Measurements from ENCODE around the gene MCOLN1.

MCOLN1 gene

GRCh38 chr19:7513809-7514642 is 8.4 kb upstream of the MCOLN1 start:
- H3K4me3 Mint-ChIP-seq = no peak overlapping the region
- no peaks in the 10 kb centered on the region for H3K9me3 Mint-ChIP-seq
- H3K4me1 Mint-ChIP-seq = peaks cover 13% of the 10 kb centered on the region
- H3K27me3 Mint-ChIP-seq = peaks cover 4% of the 10 kb centered on the region
- ATAC-seq = no peak
- H3K27ac Mint-ChIP-seq = no peak overlapping the region
- DNase-seq = no peak
- no peaks in the 10 kb centered on the region for H3K36me3 Mint-ChIP-seq (ENCODE audit: low read depth)

DNA sequence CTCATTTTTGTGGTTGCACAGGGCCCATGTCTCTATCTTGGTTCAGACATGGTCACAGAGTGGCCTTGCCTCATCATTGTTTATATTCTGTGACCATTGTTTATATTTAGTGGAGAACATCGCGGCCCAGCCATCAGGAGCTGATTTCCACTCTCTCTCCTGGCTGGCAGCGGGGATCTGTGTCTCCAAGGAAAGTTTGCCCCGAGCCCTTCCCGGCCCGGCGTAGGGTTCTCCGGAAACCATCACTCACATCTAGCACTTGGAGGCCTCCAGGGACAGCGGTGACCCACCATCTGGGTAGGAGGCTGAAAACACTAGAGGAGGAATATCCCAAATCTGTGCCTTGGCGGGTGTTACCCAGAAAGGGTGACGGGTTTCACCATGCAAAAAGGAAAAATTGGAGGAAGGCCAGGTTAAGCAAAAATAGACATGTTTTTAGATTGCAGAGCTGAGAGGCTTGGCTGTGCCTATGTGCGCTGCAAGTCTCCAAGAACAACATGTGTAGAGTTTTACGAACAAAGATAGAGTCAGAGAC is 7.2 kb upstream of the MCOLN1 start:
- ATAC-seq (no peak), DNase-seq (no peak)
- Mint-ChIP-seq H3K27ac (peak overlapping the region; percentile 87), H3K4me3 (peak overlapping the region; percentile 82), H3K4me1 (peaks cover 13% of the 10 kb centered on the region), H3K9me3 (no peaks in the 10 kb centered on the region), H3K36me3 (ENCODE audit: low read depth) (no peaks in the 10 kb centered on the region), H3K27me3 (peaks cover 4% of the 10 kb centered on the region)

DNA sequence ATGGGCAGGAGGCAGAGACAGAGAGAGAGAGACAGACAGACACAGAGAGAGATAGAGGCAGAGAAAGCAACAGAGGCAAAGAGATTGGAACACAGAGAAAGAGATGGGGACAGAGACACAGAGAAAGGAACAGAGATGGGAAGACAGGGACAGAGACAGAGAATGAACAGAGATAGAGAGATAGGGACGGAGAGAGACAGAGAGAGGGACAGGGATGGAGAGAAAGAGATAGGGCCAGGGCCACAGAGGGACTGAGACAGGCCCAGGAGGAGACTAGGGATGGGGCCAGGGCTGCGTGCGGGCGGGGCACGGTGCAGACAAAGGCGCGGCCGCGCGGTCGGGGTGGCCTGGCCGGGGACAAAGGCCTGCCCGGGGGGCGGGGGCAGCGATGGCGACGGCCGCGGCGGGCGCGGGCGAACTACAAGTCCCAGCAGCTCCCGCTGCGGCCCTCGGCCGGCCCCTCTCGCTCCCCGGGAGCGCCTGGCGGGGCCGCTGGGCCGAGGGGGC is 6.7 kb upstream of the MCOLN1 start, which contains the start of gene ZNF358:
TSS of gene ZNF358 (plus strand) at position 459 of the 507 bp plus-strand sequence. CDS start 3,140 bp downstream, outside the sequence.
- Mint-ChIP-seq H3K36me3 (ENCODE audit: low read depth) (no peaks in the 10 kb centered on the region), H3K4me3 (peak within 1 kb of the TSS; percentile 82), H3K27ac (peak within 1 kb of the TSS; percentile 87), H3K27me3 (peaks cover 4% of the 10 kb centered on the region), H3K4me1 (peaks cover 13% of the 10 kb centered on the region), H3K9me3 (no peaks in the 10 kb centered on the region)
- DNase-seq = peak; percentile 63
- peak; percentile 81 for ATAC-seq

- peaks cover 4% of the 10 kb centered on the region for H3K27me3 Mint-ChIP-seq
- ATAC-seq (no peak), DNase-seq (no peak)
- peaks cover 13% of the 10 kb centered on the region for H3K4me1 Mint-ChIP-seq
- no peak overlapping the region for H3K27ac Mint-ChIP-seq
- H3K9me3 Mint-ChIP-seq = no peaks in the 10 kb centered on the region
- peak overlapping the region; percentile 72 for H3K4me3 Mint-ChIP-seq
- H3K36me3 Mint-ChIP-seq (ENCODE audit: low read depth) = no peaks in the 10 kb centered on the region
Measured at GRCh38 chr19:7516333-7516732, 6.1 kb upstream of the MCOLN1 start.

DNA sequence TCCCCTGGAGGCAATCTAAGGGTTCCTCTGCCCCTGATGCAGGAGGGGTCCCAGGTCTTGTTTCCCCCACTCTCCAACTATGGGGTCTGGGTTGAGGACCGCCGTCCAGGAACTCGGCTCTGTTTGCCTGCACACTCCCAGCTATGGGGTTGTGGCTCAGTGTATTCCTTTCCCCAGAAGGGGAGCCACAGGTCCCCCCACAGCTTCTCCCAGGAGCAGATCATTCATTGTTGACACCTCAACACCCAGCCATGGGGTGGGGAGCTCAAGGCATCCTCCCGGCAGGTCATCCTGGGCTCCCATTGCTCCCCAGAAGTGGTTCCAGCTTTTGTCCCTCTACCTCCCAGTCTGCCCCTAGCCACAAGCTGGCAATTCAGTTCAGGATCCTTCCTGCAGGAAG is 5.5 kb upstream of the MCOLN1 start:
- no peaks in the 10 kb centered on the region for H3K9me3 Mint-ChIP-seq
- DNase-seq (no peak), ATAC-seq (no peak)
- H3K27me3 Mint-ChIP-seq = peaks cover 4% of the 10 kb centered on the region
- peaks cover 14% of the 10 kb centered on the region for H3K4me1 Mint-ChIP-seq
- peak overlapping the region; percentile 72 for H3K4me3 Mint-ChIP-seq
- H3K36me3 Mint-ChIP-seq (ENCODE audit: low read depth) = no peaks in the 10 kb centered on the region
- no peak overlapping the region for H3K27ac Mint-ChIP-seq

DNA sequence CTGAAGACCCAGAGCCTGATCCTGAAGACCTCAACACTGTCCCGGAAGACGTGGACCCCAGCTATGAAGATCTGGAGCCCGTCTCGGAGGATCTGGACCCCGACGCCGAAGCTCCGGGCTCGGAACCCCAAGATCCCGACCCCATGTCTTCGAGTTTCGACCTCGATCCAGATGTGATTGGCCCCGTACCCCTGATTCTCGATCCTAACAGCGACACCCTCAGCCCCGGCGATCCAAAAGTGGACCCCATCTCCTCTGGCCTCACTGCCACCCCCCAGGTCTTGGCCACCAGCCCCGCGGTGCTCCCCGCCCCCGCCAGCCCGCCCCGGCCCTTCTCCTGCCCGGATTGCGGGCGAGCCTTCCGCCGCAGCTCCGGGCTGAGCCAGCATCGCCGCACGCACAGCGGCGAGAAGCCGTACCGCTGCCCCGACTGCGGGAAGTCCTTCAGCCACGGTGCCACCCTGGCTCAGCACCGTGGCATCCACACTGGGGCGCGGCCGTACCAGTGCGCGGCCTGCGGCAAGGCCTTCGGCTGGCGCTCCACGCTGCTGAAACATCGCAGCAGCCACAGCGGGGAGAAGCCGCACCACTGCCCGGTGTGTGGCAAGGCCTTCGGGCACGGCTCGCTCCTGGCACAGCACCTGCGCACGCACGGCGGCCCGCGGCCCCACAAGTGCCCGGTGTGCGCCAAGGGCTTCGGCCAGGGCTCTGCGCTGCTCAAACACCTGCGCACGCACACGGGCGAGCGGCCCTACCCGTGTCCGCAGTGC is 2.9 kb upstream of the MCOLN1 start:
- Mint-ChIP-seq H3K27me3 (peaks cover 4% of the 10 kb centered on the region), H3K4me3 (no peak overlapping the region), H3K9me3 (no peaks in the 10 kb centered on the region), H3K4me1 (peaks cover 24% of the 10 kb centered on the region), H3K27ac (no peak overlapping the region), H3K36me3 (ENCODE audit: low read depth) (no peaks in the 10 kb centered on the region)
- ATAC-seq (no peak), DNase-seq (no peak)

DNA sequence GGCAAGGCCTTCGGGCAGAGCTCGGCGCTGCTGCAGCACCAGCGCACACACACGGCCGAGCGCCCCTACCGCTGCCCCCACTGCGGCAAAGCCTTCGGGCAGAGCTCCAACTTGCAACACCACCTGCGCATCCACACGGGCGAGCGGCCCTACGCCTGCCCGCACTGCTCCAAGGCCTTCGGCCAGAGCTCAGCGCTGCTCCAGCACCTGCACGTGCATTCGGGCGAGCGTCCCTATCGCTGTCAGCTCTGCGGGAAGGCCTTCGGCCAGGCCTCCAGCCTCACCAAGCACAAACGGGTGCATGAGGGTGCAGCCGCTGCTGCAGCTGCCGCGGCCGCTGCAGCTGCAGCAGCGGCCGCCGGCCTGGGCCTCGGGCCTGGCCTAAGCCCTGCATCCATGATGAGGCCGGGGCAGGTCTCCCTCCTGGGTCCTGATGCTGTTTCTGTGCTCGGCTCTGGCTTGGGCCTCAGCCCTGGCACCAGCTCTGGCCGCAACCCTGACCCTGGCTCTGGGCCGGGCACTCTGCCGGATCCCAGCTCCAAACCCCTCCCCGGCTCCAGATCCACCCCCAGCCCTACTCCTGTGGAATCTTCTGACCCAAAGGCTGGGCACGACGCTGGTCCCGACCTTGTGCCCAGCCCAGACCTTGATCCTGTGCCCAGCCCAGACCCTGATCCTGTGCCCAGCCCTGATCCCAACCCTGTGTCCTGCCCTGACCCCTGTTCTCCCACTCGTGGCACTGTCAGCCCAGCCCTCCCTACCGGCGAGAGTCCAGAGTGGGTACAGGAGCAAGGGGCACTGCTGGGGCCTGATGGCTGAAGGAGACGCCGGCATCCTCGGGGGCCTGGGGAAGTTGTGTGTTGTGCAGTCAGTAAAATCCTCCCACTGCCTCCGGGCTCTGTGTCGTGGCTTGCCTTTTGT is 2.0 kb upstream of the MCOLN1 start:
- Mint-ChIP-seq H3K4me1 (peaks cover 23% of the 10 kb centered on the region), H3K27me3 (peaks cover 3% of the 10 kb centered on the region), H3K9me3 (no peaks in the 10 kb centered on the region), H3K27ac (no peak overlapping the region), H3K4me3 (no peak overlapping the region), H3K36me3 (ENCODE audit: low read depth) (no peaks in the 10 kb centered on the region)
- ATAC-seq (no peak), DNase-seq (no peak)

DNA sequence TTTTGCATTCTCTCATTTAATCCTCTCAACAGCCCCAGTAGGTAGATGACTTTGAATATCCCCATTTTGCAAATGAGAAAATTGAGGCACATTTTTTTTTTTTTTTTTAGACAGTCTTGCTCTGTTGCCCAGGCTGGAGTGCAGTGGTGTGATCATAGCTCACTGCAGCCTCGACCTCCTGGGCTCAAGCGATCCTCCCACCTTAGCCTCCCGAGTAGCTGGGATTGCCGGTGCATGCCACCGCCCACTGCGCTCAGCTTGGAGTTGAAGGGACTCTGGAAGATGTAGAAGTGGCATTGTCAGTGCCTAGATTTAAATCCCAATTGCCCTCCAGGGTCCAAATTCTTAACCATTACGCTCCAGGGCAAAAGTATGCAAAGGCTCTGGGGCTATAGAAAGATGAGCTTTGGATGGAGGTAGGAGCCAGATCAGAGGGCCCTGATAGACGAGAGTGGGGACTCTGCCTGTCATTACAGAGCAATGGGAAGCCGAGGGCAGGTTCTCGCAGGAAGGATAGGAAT is 813 bp upstream of the MCOLN1 start:
- Mint-ChIP-seq H3K27me3 (no peaks in the 10 kb centered on the region), H3K4me3 (peak overlapping the region; percentile 79), H3K36me3 (ENCODE audit: low read depth) (no peaks in the 10 kb centered on the region), H3K4me1 (peaks cover 18% of the 10 kb centered on the region), H3K9me3 (no peaks in the 10 kb centered on the region), H3K27ac (peak overlapping the region; percentile 83)
- DNase-seq = no peak
- no peak for ATAC-seq

DNA sequence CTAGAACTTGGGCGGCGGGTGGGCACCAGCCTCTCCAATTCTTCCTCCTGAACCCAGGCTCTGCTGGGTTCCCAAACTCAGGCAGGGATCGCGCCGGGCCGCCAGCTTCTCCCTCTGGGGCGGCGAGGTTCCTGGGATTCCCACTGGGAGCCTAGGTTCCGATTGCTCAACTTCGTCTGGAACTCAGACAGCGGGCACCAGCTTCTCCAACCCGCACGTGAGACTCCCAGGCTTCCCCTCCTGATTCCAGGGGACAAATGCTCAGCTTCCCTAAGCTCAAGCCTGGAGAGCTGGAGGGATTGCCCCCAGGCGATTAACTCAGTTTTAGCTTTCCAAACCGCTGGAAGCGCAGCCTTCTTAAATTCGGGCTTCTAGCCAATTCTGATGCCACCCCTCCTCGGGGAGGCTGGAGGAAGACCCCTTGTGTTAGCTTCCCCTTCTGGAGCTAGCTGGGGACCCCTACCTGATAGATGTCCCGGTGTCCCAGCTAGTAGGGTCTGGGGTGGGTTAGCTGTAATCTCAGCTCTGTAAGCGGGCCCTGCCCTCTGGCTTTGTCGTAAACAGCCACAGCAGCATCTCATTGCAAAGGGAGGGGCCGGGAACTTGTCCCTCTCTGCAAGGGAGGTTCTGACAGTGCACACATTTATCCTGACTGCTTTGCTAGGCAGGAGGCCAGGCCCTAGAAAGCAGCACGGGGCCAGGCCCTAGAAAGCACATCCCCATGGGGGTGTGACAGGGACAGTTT is 671 bp downstream of the MCOLN1 start:
- Mint-ChIP-seq H3K9me3 (no peaks in the 10 kb centered on the region), H3K4me1 (peaks cover 11% of the 10 kb centered on the region), H3K36me3 (ENCODE audit: low read depth) (no peaks in the 10 kb centered on the region), H3K27me3 (no peaks in the 10 kb centered on the region), H3K4me3 (peak overlapping the region; percentile 79), H3K27ac (no peak overlapping the region)
- ATAC-seq (no peak), DNase-seq (no peak)

DNA sequence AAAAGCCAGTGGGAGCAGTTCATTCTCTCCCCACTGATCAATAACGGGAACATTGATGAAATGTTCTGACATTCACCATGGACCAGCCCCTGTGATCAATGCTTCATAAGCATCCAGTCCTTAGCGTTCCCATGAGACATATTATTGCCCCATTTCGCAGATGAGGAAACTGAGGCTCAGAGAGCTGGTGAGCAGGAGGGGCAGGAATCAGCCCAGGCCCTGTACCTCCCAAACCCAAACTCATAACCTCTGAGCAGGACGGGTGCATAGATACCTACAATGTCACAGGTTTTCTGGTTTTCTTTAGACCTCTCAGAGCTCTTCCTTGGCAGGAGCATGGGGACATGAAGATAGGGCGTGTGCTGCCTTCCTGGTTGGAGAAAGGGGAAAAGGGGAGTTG is 2.1 kb downstream of the MCOLN1 start:
- Mint-ChIP-seq H3K4me3 (no peak overlapping the region), H3K36me3 (ENCODE audit: low read depth) (peaks cover 3% of the 10 kb centered on the region), H3K9me3 (no peaks in the 10 kb centered on the region), H3K4me1 (peaks cover 11% of the 10 kb centered on the region), H3K27me3 (no peaks in the 10 kb centered on the region), H3K27ac (no peak overlapping the region)
- DNase-seq (no peak), ATAC-seq (no peak)

- no peaks in the 10 kb centered on the region for H3K9me3 Mint-ChIP-seq
- H3K27me3 Mint-ChIP-seq = no peaks in the 10 kb centered on the region
- H3K4me3 Mint-ChIP-seq = no peak overlapping the region
- no peak for DNase-seq
- H3K4me1 Mint-ChIP-seq = peaks cover 11% of the 10 kb centered on the region
- peaks cover 3% of the 10 kb centered on the region for H3K36me3 Mint-ChIP-seq (ENCODE audit: low read depth)
- ATAC-seq = no peak
- H3K27ac Mint-ChIP-seq = no peak overlapping the region
Measured at GRCh38 chr19:7524992-7525739, 2.7 kb downstream of the MCOLN1 start.

DNA sequence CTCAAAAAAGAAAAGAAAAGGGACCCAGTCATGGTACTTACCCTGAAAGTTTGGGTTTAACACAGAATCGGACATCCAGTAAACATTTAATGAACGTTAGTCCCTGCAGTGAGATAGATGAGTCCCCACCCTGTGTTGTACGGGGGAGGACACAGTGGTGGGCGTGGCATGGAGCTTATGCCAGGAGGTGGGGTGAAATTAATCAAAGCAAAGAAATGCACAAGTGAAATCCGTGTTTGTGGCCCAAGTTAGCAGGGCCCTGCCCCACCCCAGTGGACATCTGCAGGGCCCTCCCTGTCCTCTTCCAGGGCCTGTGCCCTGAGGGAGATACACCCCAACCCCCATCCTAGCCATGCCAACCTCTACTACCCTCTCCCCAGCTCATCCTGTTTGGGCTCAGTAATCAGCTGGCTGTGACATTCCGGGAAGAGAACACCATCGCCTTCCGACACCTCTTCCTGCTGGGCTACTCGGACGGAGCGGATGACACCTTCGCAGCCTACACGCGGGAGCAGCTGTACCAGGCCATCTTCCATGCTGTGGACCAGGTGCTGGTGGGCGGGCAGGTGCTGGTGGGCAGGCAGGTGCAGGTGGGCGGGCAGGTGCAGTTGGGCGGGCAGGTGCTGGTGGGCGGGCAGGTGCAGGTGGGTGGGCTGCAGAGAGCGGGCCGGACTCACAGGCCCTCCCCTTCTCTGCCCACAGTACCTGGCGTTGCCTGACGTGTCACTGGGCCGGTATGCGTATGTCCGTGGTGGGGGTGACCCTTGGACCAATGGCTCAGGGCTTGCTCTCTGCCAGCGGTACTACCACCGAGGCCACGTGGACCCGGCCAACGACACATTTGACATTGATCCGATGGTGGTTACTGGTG is 3.9 kb downstream of the MCOLN1 start:
- Mint-ChIP-seq H3K27me3 (no peaks in the 10 kb centered on the region), H3K4me3 (no peak overlapping the region), H3K9me3 (no peaks in the 10 kb centered on the region), H3K27ac (no peak overlapping the region), H3K36me3 (ENCODE audit: low read depth) (peaks cover 3% of the 10 kb centered on the region), H3K4me1 (peaks cover 11% of the 10 kb centered on the region)
- DNase-seq (no peak), ATAC-seq (no peak)
